CD4-positive, alpha-beta T cell treated with Interleukin-4 for 4 hours (primary cell): ENCODE data around the gene RANBP3.
A peak's percentile ranks its signal among the peaks of the same experiment; 100 is the strongest.
"Not testable (repeated sequence)": the region's sequence is repeated elsewhere in the genome, so short reads cannot be mapped to it uniquely, and the experiment has no call there.

Source experiments
- DNase-seq: peaks from one replicate; pipeline ENCODE4 v3.0.0-alpha.2; 2020

The RANBP3 gene

GRCh38 chr19:5977785-5978605 is at the start of gene RANBP3:
Gene RANBP3 (minus strand): TSS chr19:5978140. CDS start chr19:5978082, 58 bp downstream.
- peak; percentile 99 for DNase-seq

- DNase-seq = no peak
These were observed 48.7 kb upstream of the RANBP3 start for GRCh38 chr19:6026390-6027227.

GRCh38 chr19:6024756-6025155 is 46.8 kb upstream of the RANBP3 start:
- DNase-seq = not testable (repeated sequence)

- no peak for DNase-seq
These were observed 46.0 kb upstream of the RANBP3 start for GRCh38 chr19:6023936-6024335.

GRCh38 chr19:6023085-6023682 is 45.2 kb upstream of the RANBP3 start:
- no peak for DNase-seq

- no peak for DNase-seq
These were observed 44.7 kb upstream of the RANBP3 start for GRCh38 chr19:6022570-6023064.

- DNase-seq = peak; percentile 62
These were observed 44.1 kb upstream of the RANBP3 start for GRCh38 chr19:6021878-6022569.

GRCh38 chr19:6020972-6021805 is 43.2 kb upstream of the RANBP3 start:
- no peak for DNase-seq

GRCh38 chr19:6020166-6020882 is 42.4 kb upstream of the RANBP3 start:
- DNase-seq = no peak

GRCh38 chr19:6018786-6019185 is 40.8 kb upstream of the RANBP3 start:
- no peak for DNase-seq

GRCh38 chr19:6017576-6017975 is 39.6 kb upstream of the RANBP3 start:
- no peak for DNase-seq

GRCh38 chr19:6015841-6016545 is 38.1 kb upstream of the RANBP3 start:
- no peak for DNase-seq

GRCh38 chr19:6014551-6015135 is 36.7 kb upstream of the RANBP3 start:
- no peak for DNase-seq

- no peak for DNase-seq
These were observed 34.7 kb upstream of the RANBP3 start for GRCh38 chr19:6012426-6013170.

- no peak for DNase-seq
These were observed 33.9 kb upstream of the RANBP3 start for GRCh38 chr19:6011794-6012193.

- DNase-seq = no peak
These were observed 33.3 kb upstream of the RANBP3 start for GRCh38 chr19:6011206-6011605.

GRCh38 chr19:6010107-6010506 is 32.2 kb upstream of the RANBP3 start:
- DNase-seq = no peak

- no peak for DNase-seq
These were observed 29.9 kb upstream of the RANBP3 start for GRCh38 chr19:6007866-6008265.

- no peak for DNase-seq
These were observed 29.0 kb upstream of the RANBP3 start for GRCh38 chr19:6006896-6007295.
